ENCODE data around the gene KRT35. TPM values are rescaled to one million over a fixed set of nuclear protein-coding genes. Genes with fewer than 3 reads are reported as not detected.

Gene KRT35
- total and polyA plus RNA-seq, 10 donors, result 0.19 TPM; not detected in 8

GRCh38 chr17:41444640-41445039 lies 36.3 kb downstream of the KRT35 start:
- DNase-seq, result no peak
- Histone ChIP-seq H3K4me1 (no peaks in the 10 kb centered on the region), H3K9me3 (no peaks in the 10 kb centered on the region), H3K4me3 (no peak overlapping the region), H3K36me3 (no peaks in the 10 kb centered on the region), H3K27me3 (replicated peaks in 1 of 7) (peaks cover 0 to 38% (median 0%) of the 10 kb centered on the region in 7 donors), H3K27ac (no peak overlapping the region)
- 57 to 75% (median 60%) methylated on average over 3 of the region's 3 CpGs for WGBS, 5 donors
- intact Hi-C loops (cut with DNase I; ENCODE audit: low total_unique reads), result no loop called here
- TF ChIP-seq POLR2A (IDR thresholded peaks at IDR 0.05) (no peak), CTCF (IDR thresholded peaks at IDR 0.05 in 8 of 11, conservative IDR thresholded peaks at IDR 0.05 in 3 of 11) (no peak), POLR2AphosphoS5 (IDR thresholded peaks at IDR 0.05) (no peak)

DNA sequence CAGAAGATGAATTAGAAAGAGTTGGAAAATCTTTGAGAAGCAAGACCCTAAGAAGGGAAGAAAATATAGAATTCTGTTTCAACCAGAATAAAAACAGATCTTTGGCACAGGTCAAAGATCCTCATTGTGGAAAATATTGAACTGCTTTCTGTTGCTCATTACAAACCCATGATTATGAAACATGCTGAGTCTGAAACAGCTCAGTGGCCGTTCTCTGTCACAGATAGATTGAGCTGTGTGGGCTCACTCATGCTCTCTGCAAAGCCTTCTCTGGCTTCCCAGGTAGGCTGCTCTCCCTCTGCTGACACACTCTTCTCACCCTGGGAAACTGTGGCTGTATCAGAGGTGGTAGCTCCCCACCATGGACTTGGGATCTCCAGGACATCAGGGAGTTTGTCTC lies 36.8 kb downstream of the KRT35 start:
- Histone ChIP-seq H3K27me3 (replicated peaks in 1 of 7) (peaks cover 0 to 37% (median 0%) of the 10 kb centered on the region in 7 donors), H3K9me3 (no peaks in the 10 kb centered on the region), H3K36me3 (no peaks in the 10 kb centered on the region), H3K4me1 (no peaks in the 10 kb centered on the region), H3K27ac (no peak overlapping the region), H3K4me3 (no peak overlapping the region)
- TF ChIP-seq CTCF (IDR thresholded peaks at IDR 0.05 in 8 of 11, conservative IDR thresholded peaks at IDR 0.05 in 3 of 11) (no peak), POLR2A (IDR thresholded peaks at IDR 0.05) (no peak), POLR2AphosphoS5 (IDR thresholded peaks at IDR 0.05) (no peak)
- intact Hi-C loops (cut with DNase I; ENCODE audit: low total_unique reads), result no loop called here
- whole genome bisulfite sequencing, 5 donors, result 24 to 67% (median 57%) methylated on average over 1 of the region's 1 CpG
- no peak for DNase-seq

DNA sequence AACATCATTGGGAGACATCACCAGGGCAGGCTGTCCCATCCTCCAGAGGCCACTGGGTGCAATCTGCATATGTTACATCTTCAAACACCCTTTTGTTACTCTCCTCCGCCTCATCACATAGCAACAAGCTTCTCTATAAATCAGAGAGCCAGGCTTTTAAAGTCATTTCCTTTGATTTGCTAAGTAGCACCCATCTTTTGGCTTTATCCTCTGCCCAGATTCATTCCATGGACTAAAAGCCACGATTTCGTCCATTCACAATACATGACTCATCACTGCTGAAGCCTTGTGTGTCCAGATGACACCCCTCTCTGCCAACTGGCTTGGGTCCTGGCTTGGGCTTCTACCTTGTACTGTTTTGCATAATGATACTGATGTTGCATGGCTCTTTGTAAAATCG lies 38.2 kb downstream of the KRT35 start:
- Histone ChIP-seq H3K4me3 (no peak overlapping the region), H3K36me3 (no peaks in the 10 kb centered on the region), H3K9me3 (no peaks in the 10 kb centered on the region), H3K4me1 (no peaks in the 10 kb centered on the region), H3K27me3 (replicated peaks in 1 of 7) (peaks cover 0 to 33% (median 0%) of the 10 kb centered on the region in 7 donors), H3K27ac (no peak overlapping the region)
- DNase-seq, result no peak
- TF ChIP-seq CTCF (IDR thresholded peaks at IDR 0.05 in 8 of 11, conservative IDR thresholded peaks at IDR 0.05 in 3 of 11) (no peak), POLR2AphosphoS5 (IDR thresholded peaks at IDR 0.05) (no peak), POLR2A (IDR thresholded peaks at IDR 0.05) (no peak)
- WGBS, 5 donors, result 75 to 88% (median 80%) methylated on average over 4 of the region's 4 CpGs
- intact Hi-C loops (cut with DNase I; ENCODE audit: low total_unique reads), result no loop called here

GRCh38 chr17:41440531-41441033 lies 40.4 kb downstream of the KRT35 start, which contains the start of gene KRT38:
Gene KRT38 (minus strand): TSS chr17:41440983. CDS start chr17:41440921, 62 bp downstream.
- no peak for TF ChIP-seq POLR2AphosphoS5 (IDR thresholded peaks at IDR 0.05)
- no peak for TF ChIP-seq CTCF (IDR thresholded peaks at IDR 0.05 in 8 of 11, conservative IDR thresholded peaks at IDR 0.05 in 3 of 11)
- no peak for TF ChIP-seq POLR2A (IDR thresholded peaks at IDR 0.05)
- Histone ChIP-seq H3K36me3 (no peaks in the 10 kb centered on the region), H3K27ac (no peak within 1 kb of the TSS), H3K4me1 (no peaks in the 10 kb centered on the region), H3K4me3 (no peak within 1 kb of the TSS), H3K9me3 (no peaks in the 10 kb centered on the region), H3K27me3 (replicated peaks in 1 of 7) (peaks cover 0 to 29% (median 0%) of the 10 kb centered on the region in 7 donors)
- intact Hi-C loops (cut with DNase I; ENCODE audit: low total_unique reads), result no loop called here
- WGBS, 5 donors, result 89 to 96% (median 91%) methylated on average over 8 to 10 of the region's 10 CpGs
- DNase-seq, result no peak

All from spleen (tissue), 11 donors.